ENCODE measurements around the gene CDC14B.

- TF ChIP-seq CTCF (IDR thresholded peaks at IDR 0.05), result no peak
- TF ChIP-seq EZH2 (IDR thresholded peaks at IDR 0.05; ENCODE audit: borderline replicate concordance, insufficient read depth, low read depth, low read length, poor library complexity, severe bottlenecking), result no peak
Measured at GRCh38 chr9:96620181-96620514, 505 bp upstream of the CDC14B start.

All from B cell (primary cell).